Esophagus muscularis mucosa (tissue), 4 donors: ENCODE data around the gene MAPK8.

Experiments
- EP300 ChIP-seq: sonication (generic); formaldehyde crosslinking; IDR thresholded peaks from one replicate; pipeline ENCODE4 v1.6.1; 2017; ENCODE audit warnings: antibody characterized with exemption
- POLR2A ChIP-seq: fragments of 450-650 bp; IDR thresholded peaks from one replicate; pipeline ENCODE4 v1.6.1; 2017; ENCODE audit warnings: antibody characterized with exemption, moderate library complexity, mild to moderate bottlenecking, low read depth
- POLR2AphosphoS5 ChIP-seq, 2 donors: sonication (generic); formaldehyde crosslinking; IDR thresholded peaks; one replicate each; pipeline ENCODE4 v1.6.1; 2017; ENCODE audit warnings: antibody characterized with exemption in 2 of 2
- TF ChIP-seq, protein P1 (sequence below), 3 experiments: fragments of 200-600 bp in 2 of 3; fragments of 450-650 bp in 1 of 3; sonication (generic) in 2 of 3; IDR thresholded peaks; one replicate each; pipeline ENCODE4 v1.5.1; 2017 to 2019; ENCODE audit warnings: antibody characterized with exemption in 3 of 3, mild to moderate bottlenecking in 2 of 3, moderate library complexity in 1 of 3

DNA sequence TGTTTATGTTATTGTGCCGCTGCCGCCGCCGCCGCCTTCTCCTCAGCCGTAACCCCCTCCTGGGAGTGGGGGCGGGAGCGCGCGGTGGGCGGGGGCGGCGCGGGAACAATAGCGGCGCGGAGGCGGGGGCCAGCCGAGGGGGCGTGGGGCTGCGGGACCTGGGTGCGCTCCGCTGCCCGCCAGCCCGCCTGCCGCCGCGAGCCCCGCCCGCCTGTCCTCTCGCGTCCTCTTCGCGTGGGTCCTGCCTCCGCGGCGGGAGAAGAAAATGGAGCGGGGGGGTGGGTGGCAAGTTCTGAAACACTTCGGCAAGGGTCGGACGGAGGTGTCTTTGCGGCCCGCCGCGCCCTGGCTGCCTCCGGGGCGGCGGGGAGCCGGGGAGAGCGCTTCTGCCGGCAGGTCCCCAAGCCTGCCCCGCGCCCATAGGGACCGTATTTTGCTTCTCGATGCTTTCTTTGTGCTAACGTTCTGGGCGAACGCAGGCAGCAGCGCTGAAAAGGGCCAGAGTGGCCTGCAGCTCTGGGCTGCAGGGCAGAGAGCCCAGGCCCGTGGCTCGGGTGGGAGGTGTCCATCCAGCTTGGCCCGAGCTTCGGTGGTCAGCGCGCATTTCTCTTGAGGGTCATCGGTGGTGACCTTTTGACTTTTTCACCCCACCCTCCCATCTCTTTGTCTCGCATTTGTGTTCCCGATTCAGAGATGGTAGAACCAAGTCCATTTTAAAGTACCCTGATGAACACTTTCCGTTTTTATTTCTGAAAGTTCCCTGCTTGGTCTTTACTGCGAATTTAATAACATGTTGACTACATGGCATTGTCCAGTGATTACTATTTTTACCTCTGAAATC, 613 bp downstream of the MAPK8 start:
- TF ChIP-seq, protein P1, sequence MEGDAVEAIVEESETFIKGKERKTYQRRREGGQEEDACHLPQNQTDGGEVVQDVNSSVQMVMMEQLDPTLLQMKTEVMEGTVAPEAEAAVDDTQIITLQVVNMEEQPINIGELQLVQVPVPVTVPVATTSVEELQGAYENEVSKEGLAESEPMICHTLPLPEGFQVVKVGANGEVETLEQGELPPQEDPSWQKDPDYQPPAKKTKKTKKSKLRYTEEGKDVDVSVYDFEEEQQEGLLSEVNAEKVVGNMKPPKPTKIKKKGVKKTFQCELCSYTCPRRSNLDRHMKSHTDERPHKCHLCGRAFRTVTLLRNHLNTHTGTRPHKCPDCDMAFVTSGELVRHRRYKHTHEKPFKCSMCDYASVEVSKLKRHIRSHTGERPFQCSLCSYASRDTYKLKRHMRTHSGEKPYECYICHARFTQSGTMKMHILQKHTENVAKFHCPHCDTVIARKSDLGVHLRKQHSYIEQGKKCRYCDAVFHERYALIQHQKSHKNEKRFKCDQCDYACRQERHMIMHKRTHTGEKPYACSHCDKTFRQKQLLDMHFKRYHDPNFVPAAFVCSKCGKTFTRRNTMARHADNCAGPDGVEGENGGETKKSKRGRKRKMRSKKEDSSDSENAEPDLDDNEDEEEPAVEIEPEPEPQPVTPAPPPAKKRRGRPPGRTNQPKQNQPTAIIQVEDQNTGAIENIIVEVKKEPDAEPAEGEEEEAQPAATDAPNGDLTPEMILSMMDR (IDR thresholded peaks at IDR 0.05) = no peak
- TF ChIP-seq POLR2A (no peak), POLR2AphosphoS5 (IDR thresholded peaks at IDR 0.05) (peak in 1 of 2 donors; percentile 19), EP300 (no peak)
